ENCODE results near the gene DENND2A.
"Not testable (repeated sequence)": the region's sequence is repeated elsewhere in the genome, so short reads cannot be mapped to it uniquely, and the experiment has no call there.

- TF ChIP-seq POLR2AphosphoS5, POLR2A (IDR thresholded peaks at IDR 0.05): not testable (repeated sequence)
- TF ChIP-seq, protein P1, sequence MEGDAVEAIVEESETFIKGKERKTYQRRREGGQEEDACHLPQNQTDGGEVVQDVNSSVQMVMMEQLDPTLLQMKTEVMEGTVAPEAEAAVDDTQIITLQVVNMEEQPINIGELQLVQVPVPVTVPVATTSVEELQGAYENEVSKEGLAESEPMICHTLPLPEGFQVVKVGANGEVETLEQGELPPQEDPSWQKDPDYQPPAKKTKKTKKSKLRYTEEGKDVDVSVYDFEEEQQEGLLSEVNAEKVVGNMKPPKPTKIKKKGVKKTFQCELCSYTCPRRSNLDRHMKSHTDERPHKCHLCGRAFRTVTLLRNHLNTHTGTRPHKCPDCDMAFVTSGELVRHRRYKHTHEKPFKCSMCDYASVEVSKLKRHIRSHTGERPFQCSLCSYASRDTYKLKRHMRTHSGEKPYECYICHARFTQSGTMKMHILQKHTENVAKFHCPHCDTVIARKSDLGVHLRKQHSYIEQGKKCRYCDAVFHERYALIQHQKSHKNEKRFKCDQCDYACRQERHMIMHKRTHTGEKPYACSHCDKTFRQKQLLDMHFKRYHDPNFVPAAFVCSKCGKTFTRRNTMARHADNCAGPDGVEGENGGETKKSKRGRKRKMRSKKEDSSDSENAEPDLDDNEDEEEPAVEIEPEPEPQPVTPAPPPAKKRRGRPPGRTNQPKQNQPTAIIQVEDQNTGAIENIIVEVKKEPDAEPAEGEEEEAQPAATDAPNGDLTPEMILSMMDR (IDR thresholded peaks at IDR 0.05 in 8 of 11, conservative IDR thresholded peaks at IDR 0.05 in 3 of 11): not testable (repeated sequence)
Measured at GRCh38 chr7:140553236-140553635, 87.4 kb downstream of the DENND2A start.

Data from spleen (tissue), 7 donors.